Stimulated activated CD4-positive, alpha-beta T cell treated with anti-CD3 and anti-CD28 coated beads, Interleukin-1b, Interleukin-23, amount 100 ng/mL, for 48 hours (primary cell): ENCODE results near the gene SYK.
"Not testable (repeated sequence)": the region's sequence is repeated elsewhere in the genome, so short reads cannot be mapped to it uniquely, and the experiment has no call there.

Experiments
- DNase-seq: peaks from one replicate; pipeline ENCODE4 v3.0.0-alpha.2; 2020

SYK gene

DNA sequence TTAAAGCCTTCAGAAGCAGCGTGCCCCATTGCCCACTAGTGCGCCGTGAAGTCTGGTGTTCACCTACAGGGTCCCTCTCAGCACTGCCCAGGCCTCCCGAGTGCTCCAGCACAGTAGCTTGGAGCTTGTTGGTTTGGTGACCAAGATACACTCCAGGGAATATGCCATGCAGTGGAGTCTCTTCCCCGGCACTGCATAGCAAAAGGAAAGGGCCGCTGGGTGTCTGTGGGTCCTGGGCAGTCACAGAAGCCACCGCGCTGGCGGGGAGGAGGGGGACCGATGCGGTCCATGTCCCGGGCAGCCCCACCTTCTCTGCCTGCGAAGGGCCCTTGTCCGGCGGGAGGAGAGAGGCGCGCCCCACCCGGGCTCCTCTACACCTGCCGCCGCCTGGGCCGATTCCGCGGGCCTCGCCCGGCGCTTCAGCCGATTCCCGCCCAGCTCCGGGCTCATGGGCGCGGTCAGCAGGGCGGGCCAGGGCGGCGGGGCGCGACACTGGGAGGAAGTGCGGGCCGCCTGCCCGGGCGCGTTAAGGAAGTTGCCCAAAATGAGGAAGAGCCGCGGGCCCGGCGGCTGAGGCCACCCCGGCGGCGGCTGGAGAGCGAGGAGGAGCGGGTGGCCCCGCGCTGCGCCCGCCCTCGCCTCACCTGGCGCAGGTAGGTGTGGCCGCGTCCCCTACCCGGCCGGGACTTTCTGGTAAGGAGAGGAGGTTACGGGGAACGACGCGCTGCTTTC is at the start of gene SYK:
TSS of gene SYK (plus strand) at position 579 of the 732 bp plus-strand sequence. CDS start 42,080 bp downstream, outside the sequence.
- no peak for DNase-seq

DNA sequence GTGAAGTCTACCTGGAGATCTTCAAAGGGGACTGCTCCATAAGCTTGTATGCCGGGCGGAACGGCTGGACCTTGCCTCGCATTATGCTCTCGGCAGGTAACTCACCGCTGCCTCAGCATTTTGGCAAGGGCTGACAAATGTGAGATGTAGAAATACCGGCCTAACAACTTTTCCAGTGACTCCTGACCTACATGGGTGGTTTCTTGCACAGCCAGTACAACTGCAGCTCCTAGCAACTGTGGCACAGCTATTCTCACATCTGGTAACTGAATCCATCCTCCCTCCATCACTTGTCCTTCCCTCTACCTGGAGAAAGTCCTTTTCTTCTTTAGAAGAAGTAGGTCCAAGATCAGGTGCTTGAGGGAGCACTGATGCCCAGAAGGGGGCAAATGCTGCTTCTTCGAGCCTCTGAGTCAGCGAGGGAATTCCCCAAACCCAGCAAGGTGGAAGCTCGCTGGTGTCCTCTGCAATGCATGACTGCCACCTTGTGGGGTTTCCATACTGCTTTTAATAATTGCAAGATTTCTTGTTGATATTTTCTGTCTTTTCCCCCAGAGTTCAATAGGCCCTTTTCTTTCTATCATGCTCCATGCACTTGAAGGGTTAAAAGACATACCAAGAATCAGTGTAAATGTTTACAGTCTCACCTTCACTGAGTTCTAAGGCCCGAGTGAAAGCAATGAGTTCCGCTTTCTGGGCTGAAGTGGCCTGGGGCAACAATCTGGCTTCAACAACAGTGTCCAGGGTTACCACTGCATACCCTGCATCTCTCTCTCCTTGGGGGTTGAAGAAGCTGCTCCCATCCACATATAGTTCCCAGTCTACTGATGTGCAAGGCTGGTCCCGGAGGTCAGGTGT is 45.9 kb upstream of the SYK start:
- DNase-seq = peak; percentile 75

DNA sequence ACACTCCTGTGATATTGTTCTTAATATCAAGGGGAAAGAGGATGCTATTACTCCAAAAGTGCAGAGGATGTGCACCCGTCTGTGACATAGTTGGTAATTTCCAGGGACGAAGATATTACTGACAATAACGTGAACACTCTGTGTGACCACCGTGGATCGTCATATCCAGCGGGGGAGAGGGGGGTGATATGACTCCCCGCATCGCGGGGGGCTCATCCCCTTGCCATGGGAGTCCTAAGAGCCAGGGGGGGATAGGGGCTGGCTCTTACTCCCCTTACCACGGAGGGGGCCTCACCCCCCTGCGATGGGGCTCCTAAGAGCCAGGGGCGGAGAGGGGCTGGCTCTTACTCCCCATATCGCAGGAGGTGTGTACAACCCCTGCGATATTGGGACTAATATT is 41.0 kb upstream of the SYK start:
- not testable (repeated sequence) for DNase-seq

DNA sequence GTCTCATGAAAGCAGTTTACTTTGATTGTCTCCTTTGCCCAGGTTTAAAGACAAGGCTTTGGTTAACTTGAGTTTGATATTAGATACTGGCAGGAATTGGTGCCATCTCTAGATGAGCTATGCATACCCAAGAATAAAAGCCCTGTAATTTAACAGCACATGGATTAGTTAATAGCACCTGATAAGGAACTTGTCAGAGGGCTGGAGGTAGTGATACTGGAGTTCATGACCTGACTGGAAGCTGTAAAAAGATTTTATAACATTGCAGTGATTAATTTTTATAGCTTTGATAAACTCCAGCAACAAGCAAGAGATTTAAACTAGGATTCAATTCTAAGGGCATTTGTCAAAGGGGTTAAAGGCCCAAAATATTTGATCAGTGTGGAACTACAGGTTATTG is 34.9 kb upstream of the SYK start:
- no peak for DNase-seq

DNA sequence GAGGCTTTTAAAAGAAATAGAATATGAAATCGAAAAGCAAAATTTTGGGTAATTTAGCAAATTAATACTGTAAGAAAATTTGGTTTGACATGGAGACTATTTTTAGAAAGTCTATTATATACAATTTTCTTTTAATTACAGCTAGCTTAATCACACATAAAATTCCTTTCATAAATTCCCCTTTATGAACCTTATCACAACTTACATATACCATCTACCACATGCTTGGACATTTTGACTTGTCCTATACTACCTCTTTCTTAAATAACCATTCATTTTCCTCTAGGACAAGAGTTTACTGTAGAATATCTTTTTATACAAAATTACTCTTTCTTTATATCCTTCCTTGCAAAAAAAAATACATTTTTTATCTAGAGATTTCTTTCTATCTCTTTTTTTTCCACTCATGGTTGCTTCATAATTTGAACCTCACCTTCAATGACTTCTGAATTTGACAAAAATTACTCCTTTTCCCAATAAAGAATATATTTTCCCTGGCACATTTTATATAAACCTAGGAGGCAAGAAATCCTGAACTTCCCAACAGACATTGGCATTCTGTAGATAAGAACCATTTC is 34.0 kb upstream of the SYK start:
- DNase-seq = no peak

DNA sequence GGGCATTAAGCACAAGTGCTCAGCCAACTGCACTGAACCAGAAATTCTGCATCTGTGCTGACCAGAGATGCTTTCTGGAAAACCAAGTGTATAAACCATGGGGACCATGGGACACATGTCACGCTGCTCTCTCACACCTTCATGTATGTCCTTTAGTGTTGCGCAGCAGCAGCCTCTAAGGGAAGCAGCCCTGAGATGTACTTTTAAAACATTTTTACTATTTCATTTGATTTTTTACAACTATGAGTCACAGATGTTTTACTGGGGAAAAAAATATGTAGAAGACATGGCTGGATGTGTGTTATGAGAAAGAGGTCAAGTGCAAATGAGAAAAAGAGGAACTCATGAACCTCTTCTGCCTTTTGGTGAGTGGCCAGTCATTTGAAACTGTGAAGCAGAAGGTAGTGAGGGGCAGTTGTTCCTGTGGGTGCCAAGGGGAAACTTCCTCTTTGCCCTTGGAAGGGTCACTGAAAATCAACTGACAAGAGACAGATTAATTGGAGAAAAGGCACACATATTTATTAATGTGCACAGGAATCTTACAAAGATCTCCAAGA is 31.4 kb upstream of the SYK start:
- DNase-seq = no peak

GRCh38 chr9:90770927-90771326 is 30.7 kb upstream of the SYK start:
- no peak for DNase-seq

DNA sequence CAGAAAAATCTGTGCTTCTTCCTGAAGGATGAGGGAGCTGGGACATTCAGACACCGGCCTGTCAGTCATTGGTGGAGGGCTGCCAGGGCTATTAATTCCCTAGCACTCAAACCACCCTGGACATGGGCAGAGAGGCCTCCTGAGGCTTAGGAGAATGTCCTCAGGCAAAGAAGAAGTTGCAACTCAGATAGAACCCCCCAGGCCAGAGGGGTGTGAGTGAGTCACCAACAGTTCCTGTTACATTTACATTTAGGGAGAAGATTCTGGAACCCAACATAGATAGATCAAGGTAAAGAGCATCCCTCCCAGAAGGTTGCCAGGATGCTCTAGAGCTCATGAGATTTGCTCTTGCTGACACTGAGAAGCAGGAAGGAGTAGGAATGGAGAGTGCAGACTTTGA is 29.2 kb upstream of the SYK start:
- DNase-seq = no peak

DNA sequence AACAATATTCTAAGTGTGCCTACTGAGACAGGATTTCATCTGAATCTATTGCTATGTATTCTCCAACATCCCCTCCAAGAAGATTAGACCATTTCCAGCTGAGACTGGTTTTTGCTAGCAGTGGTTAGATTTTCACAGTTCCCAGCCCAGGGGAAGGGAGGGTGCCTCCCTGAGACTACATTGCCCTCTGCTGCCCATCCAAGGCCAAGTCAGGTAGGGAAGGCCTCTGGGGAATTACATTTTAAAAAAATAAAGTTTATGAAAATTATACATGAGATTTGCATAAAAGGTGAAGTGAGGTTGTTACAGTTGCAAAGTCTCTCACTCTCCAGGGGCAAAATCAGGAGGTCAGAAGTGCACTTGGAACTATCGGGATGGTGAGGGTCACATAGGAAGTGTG is 28.0 kb upstream of the SYK start:
- DNase-seq = no peak

DNA sequence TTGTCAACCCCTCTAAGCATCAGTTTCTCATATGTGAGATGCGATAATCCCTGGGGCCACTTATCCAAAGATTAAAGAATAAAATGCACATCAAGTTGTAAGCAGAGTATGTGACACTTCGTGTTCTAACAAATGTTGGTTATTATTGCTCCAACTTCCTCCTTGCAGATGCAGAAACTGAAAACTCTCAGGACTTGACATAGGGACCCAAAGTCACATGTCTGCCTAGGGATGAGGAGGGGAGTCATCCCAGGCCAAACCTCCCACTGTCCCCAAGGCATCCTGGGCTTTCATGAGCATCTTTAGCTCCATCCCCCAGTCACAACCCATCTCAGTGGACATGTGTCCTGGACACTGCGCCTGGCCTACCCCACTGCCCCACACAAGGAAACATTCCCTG is 27.5 kb upstream of the SYK start:
- no peak for DNase-seq

GRCh38 chr9:90774682-90775081 is 26.9 kb upstream of the SYK start:
- no peak for DNase-seq

DNA sequence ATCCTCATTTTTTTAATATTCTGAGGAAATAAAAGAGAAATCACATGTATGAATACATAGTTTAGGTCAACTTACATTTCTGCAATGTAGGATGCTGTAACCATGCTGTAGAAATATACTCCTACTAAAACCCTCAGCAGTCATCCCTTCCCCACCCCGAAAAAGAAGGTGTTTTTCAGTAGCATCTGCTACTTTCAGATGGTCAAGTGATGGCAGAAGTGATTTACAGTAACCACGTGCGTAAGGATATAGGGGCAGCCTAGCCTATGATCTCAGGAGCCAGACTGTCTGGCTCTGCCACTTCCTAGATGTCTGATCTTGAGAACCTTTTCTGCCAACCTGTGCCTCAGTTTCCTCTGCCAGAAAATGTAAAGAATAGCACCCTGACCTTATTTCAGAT is 26.0 kb upstream of the SYK start:
- no peak for DNase-seq

DNA sequence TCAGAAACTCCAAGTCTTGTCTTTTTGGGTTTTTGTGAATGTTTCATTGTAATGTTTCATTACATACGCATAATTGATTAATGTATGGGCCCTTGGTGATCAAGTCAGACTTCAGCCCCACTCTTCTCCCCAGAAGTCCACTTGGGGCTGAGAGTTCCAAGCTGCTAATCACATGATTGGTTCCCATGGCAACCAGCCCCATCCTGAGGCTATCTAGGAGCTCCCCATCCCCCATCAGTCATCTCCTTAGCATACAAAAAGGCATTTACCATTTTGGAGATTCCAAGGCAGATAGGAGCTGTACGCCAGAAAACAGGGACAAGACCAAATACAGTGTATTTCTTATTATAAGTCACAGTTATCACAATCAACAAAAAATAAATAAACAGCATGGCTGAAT is 22.9 kb upstream of the SYK start:
- no peak for DNase-seq

DNA sequence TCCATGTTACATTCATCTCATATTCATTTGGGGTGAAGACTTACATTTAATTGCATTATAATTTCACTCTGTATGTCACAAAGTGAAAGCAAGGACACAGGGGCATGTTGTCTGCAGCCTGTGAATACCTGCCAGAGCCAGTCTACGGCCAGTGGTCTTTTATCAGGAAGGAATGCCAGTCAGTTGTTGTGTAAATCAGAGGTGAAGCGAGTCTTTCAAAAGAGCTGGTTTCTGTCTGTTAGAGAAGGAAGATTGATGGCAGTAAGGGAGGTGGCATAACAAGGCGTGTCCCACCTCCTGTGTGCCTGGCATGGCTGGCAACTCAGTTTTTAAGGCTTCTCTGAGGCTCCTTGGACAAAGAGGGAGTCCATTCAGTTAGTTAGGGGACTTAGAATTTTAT is 18.1 kb upstream of the SYK start:
- no peak for DNase-seq

DNA sequence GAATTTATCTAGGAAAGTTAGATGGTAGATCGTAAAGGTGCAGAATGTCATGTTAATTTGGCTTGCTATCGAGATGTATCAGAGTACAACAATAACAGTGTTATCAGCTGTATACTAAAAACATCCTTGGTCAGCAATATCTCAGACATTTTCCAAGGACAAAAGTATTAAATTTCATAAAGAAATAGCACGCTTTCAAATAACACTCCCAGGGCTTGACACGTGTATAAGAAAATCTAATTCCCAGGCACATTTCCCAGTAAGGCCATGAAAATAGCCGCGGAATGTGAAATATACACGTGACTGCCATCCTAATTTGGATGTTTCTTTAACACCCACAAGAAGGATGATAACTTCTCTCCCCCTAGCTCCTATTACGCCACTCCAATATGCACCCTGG is 17.7 kb upstream of the SYK start:
- DNase-seq = no peak

DNA sequence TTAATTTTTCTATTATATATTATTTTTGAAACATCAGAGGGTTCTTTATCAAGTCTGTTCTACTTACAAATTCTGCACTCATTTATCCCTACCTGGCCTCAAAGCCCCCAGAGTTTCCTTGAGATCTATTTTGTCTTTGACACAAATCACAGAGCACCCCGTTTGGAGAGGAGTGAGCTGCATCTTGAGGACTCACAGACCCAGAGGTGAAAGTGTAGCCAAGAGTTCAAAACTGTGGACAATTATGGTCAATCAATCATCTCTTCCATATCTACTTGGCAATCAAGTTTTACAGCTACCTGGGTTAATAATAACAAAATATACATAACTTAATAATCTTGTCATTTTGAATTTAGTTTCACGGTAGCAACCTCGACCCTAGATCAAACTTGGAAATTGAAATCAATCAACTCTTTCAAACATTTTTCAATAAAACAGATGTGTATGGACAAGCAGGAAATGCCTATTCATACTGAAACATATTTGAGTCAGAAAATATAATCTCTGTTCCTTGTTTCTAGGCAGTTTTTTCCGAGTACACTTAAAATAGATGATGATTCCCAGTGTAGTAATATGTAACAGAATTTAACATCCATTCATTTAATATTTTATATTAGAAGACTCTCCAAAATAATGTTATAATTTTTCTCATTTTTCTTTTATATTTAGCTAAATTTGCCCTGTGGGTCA is 13.7 kb upstream of the SYK start:
- DNase-seq = no peak

DNA sequence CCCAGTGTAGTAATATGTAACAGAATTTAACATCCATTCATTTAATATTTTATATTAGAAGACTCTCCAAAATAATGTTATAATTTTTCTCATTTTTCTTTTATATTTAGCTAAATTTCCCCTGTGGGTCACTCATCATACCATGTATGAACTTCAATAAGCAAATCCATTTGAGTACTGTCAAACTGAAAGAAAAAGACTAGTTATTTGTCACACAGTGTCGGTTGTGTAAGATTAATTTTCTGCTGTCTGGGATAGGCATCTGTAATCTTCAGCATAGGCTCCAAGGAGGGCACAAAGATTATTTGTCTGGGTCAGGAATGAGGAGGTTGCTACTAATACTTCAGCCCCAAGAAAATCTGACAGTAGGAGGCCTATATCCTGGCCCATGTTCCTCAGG is 13.1 kb upstream of the SYK start:
- DNase-seq = not testable (repeated sequence)

DNA sequence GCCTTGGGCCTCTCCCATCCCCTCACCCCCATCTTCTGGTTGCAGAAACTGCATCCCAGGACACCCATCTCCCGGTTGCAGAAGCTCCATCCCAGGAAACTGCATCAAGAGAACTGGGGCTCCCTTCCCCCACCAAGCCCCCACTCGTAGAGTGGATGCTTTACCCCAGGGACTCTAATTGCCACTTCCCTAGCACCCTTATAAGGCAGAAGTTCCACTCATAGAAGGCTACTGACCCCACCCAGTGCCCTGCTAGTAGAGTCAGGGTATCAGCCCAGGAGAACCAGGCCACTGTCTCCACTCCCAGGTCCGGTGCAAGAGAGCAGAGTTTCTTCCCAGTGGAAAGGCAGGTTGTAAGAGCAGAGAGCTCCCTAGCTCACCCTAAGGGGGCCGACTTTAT is 12.2 kb upstream of the SYK start:
- DNase-seq = no peak

- DNase-seq = no peak
Observed at GRCh38 chr9:90789862-90790261, 11.8 kb upstream of the SYK start.

DNA sequence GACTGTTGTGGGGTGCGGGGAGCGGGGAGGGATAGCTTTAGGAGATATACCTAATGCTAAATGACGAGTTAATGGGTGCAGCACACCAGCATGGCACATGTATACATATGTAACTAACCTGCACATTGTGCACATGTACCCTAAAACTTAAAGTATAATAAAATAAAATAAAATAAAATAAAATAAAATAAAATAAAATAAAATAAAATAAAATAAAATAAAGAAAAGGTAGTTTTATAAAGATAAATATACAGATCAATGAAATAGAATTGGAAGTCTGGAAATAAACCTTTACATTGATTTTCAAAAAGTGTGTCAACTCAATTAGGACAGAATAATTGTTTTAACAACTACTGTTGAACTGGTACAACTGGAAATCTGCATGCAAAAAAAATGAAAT is 8.6 kb upstream of the SYK start:
- not testable (repeated sequence) for DNase-seq

GRCh38 chr9:90793729-90794128 is 7.9 kb upstream of the SYK start:
- DNase-seq = no peak

- no peak for DNase-seq
Observed at GRCh38 chr9:90795084-90795483, 6.5 kb upstream of the SYK start.

DNA sequence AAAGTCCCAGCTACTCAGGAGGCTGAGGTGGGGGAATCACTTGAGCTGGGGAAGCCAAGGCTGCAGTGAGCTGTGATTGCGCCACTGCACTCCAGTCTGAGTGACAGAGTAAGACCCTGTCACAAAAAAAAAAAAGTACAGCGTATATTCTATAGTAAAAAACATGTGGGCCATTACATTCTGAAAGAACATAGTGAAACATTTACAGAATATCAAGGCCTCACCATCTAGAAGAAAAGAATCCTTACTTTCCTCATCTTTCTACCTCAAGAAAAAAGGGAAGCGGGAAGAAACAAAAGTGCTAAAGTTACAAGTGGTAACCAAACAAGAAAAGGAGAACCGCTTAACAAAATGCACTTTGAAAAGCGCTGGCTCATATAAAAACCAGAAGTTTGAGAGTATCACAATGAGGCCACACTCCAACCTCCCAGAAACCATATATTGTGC is 5.7 kb upstream of the SYK start:
- DNase-seq = no peak
